Neural crest cell (in vitro differentiated cells): Measurements from ENCODE around the gene TBC1D30. TPM values are rescaled to one million over a fixed set of nuclear protein-coding genes. Genes with fewer than 3 reads are reported as not detected.

Source experiments
- DNase-seq: peaks from one replicate; pipeline ENCODE4 v3.0.0; 2021; ENCODE audit warnings: low read depth, mixed read lengths, low spot score
- H3K27ac Mint-ChIP-seq: one replicate; pipeline ENCODE4 v1.8.0; 2021; ENCODE audit warnings: mild to moderate bottlenecking, mixed read lengths; ENCODE audit not compliant: unreplicated experiment
- H3K27me3 Mint-ChIP-seq: 2 replicates; pipeline ENCODE4 v1.8.0; 2021; ENCODE audit warnings: low read depth, mild to moderate bottlenecking, mixed read lengths
- H3K36me3 Mint-ChIP-seq: 2 replicates; pipeline ENCODE4 v1.8.0; 2021; ENCODE audit warnings: low read depth, mild to moderate bottlenecking, mixed read lengths
- H3K4me1 Mint-ChIP-seq: 2 replicates; pipeline ENCODE4 v1.8.0; 2021; ENCODE audit warnings: mixed read lengths
- H3K4me3 Mint-ChIP-seq: one replicate; pipeline ENCODE4 v1.8.0; 2021; ENCODE audit warnings: mild to moderate bottlenecking, mixed read lengths
- H3K9me3 Mint-ChIP-seq: 2 replicates; pipeline ENCODE4 v1.8.0; 2021; ENCODE audit warnings: mixed read lengths
- total RNA-seq: library from RNA; stranded (reverse); gene quantifications from 2 replicates; pipeline ENCODE4 v1.2.1, GENCODE V29; 2021
- TF ChIP-seq, protein P1 (sequence below): fragments of 200-600 bp; sonication (generic); conservative IDR thresholded peaks from 2 replicates; pipeline ENCODE4 v1.5.0; 2021; ENCODE audit warnings: antibody characterized with exemption, mild to moderate bottlenecking

Gene TBC1D30
- total RNA-seq, 1 donor from 2014 or later = 2.6 TPM

DNA sequence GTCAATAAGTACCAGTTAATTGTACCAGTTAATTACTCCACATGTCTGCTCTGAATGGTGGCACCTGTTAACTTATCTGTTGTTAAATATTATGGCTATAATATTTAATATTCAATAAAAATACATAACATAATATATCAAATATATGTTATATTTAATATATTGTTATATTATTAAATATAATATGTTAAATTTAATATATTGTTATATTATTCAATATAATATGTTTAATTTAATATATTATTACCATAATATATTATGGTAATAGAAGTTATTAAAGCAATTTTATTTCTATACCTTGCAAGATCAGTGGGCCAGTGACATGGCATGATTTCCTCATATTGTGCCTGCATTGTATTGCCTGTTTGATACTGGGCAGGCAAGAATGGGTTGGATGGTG is 98.4 kb downstream of the TBC1D30 start:
- TF ChIP-seq, protein P1, sequence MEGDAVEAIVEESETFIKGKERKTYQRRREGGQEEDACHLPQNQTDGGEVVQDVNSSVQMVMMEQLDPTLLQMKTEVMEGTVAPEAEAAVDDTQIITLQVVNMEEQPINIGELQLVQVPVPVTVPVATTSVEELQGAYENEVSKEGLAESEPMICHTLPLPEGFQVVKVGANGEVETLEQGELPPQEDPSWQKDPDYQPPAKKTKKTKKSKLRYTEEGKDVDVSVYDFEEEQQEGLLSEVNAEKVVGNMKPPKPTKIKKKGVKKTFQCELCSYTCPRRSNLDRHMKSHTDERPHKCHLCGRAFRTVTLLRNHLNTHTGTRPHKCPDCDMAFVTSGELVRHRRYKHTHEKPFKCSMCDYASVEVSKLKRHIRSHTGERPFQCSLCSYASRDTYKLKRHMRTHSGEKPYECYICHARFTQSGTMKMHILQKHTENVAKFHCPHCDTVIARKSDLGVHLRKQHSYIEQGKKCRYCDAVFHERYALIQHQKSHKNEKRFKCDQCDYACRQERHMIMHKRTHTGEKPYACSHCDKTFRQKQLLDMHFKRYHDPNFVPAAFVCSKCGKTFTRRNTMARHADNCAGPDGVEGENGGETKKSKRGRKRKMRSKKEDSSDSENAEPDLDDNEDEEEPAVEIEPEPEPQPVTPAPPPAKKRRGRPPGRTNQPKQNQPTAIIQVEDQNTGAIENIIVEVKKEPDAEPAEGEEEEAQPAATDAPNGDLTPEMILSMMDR = no peak
- H3K36me3 Mint-ChIP-seq = no peaks in the 10 kb centered on the region
- no peaks in the 10 kb centered on the region for H3K4me1 Mint-ChIP-seq
- H3K4me3 Mint-ChIP-seq = no peak overlapping the region
- H3K27me3 Mint-ChIP-seq = peaks cover 5% of the 10 kb centered on the region
- DNase-seq = no peak
- no peak overlapping the region for H3K27ac Mint-ChIP-seq
- H3K9me3 Mint-ChIP-seq = no peaks in the 10 kb centered on the region

DNA sequence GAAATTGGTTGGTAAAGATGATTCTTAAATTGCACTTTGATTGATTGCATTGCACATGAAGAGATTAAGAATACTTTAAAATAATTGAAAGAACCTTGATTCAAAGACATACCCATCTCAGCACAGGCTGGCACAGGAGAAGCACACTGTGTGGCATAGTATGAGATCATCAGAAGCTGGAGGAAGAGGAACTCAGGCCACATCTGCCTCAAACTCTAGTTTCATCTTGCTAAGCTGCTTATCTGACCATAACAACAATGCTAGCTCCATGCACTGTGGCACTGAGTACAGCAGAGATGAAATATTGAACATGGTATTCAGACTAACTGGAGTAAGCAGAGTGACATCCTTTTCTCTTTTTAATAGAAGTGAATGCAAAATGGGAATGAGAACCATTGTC is 99.1 kb downstream of the TBC1D30 start:
- no peak for DNase-seq
- no peaks in the 10 kb centered on the region for H3K9me3 Mint-ChIP-seq
- H3K27ac Mint-ChIP-seq = no peak overlapping the region
- peaks cover 2% of the 10 kb centered on the region for H3K27me3 Mint-ChIP-seq
- no peaks in the 10 kb centered on the region for H3K36me3 Mint-ChIP-seq
- H3K4me1 Mint-ChIP-seq = no peaks in the 10 kb centered on the region
- no peak overlapping the region for H3K4me3 Mint-ChIP-seq
- TF ChIP-seq, protein P1 = no peak

Other genes starting within 250 kb of the TBC1D30 start
- gene RASSF3, start 214.2 kb upstream of the TBC1D30 start, total RNA-seq = 18.1 and 19.0 TPM in 2 replicates
- 47.0 and 48.2 TPM in 2 replicates for gene GNS, start 65.2 kb upstream of the TBC1D30 start, total RNA-seq